GM23338 (cell line): ENCODE results near the gene VPS35. TPM values are rescaled to one million over a fixed set of nuclear protein-coding genes. Genes with fewer than 3 reads are reported as not detected.

Source experiments
- ATAC-seq: fragments of 200-7000 bp; cut with Tn5 transposase; 3 replicates; pipeline ENCODE4 v1.9.1; 2020
- DNase-seq: peaks from one replicate; pipeline ENCODE4 v3.0.0-alpha.2; 2015; ENCODE audit warnings: low spot score
- H2AFZ ChIP-seq: fragments of 200-600 bp; sonication (generic); 2 replicates; pipeline ENCODE4 v1.8.0; 2016; ENCODE audit warnings: antibody characterized with exemption, mild to moderate bottlenecking, moderate library complexity
- H3F3A ChIP-seq: fragments of 200-600 bp; sonication (generic); replicated peaks from 2 replicates; pipeline ENCODE4 v1.8.0; 2017; ENCODE audit warnings: antibody characterized with exemption, mixed run types, low read depth
- H3K27ac ChIP-seq: fragments of 200-600 bp; sonication (generic); 2 replicates; pipeline ENCODE4 v1.6.1; 2016; ENCODE audit warnings: low read depth
- H3K27me3 ChIP-seq: fragments of 200-600 bp; sonication (generic); 2 replicates; pipeline ENCODE4 v1.8.0; 2016; ENCODE audit warnings: mild to moderate bottlenecking, mixed run types, moderate library complexity; ENCODE audit not compliant: insufficient read depth
- H3K36me3 ChIP-seq: fragments of 200-600 bp; sonication (generic); 2 replicates; pipeline ENCODE4 v1.8.0; 2016; ENCODE audit warnings: mild to moderate bottlenecking; ENCODE audit not compliant: insufficient read depth
- H3K4me1 ChIP-seq: fragments of 200-600 bp; sonication (generic); 2 replicates; pipeline ENCODE4 v1.8.0; 2016; ENCODE audit warnings: mild to moderate bottlenecking, moderate library complexity; ENCODE audit not compliant: insufficient read depth
- H3K4me2 ChIP-seq: fragments of 200-600 bp; sonication (generic); 2 replicates; pipeline ENCODE4 v1.7.1; 2017; ENCODE audit warnings: mixed run types
- H3K4me3 ChIP-seq: fragments of 200-600 bp; sonication (generic); 2 replicates; pipeline ENCODE4 v1.6.1; 2016; ENCODE audit warnings: mixed run types
- H3K79me2 ChIP-seq: fragments of 200-600 bp; sonication (generic); replicated peaks from 2 replicates; pipeline ENCODE4 v1.8.0; 2017; ENCODE audit warnings: mild to moderate bottlenecking; ENCODE audit not compliant: insufficient read depth
- H3K9me2 ChIP-seq: fragments of 200-600 bp; sonication (generic); 2 replicates; pipeline ENCODE4 v1.8.0; 2017; ENCODE audit not compliant: insufficient read depth
- H4K20me1 ChIP-seq: fragments of 200-600 bp; sonication (generic); replicated peaks from 2 replicates; pipeline ENCODE4 v1.8.0; 2017; ENCODE audit warnings: mild to moderate bottlenecking; ENCODE audit not compliant: insufficient read depth
- H3K27ac Mint-ChIP-seq: 2 replicates; pipeline ENCODE4 v1.8.0; 2020; ENCODE audit warnings: inconsistent platforms, mild to moderate bottlenecking, moderate library complexity, mixed read lengths
- H3K27me3 Mint-ChIP-seq: 3 replicates; pipeline ENCODE4 v1.8.0; 2022; ENCODE audit warnings: low read depth, mild to moderate bottlenecking, moderate library complexity, mixed read lengths, inconsistent platforms; ENCODE audit not compliant: insufficient read depth, poor library complexity
- H3K36me3 Mint-ChIP-seq: 3 replicates; pipeline ENCODE4 v1.8.0; 2021; ENCODE audit warnings: low read depth, mild to moderate bottlenecking, inconsistent platforms, moderate library complexity, mixed read lengths
- H3K4me1 Mint-ChIP-seq: 3 replicates; pipeline ENCODE4 v1.8.0; 2020; ENCODE audit warnings: mild to moderate bottlenecking, inconsistent platforms, mixed read lengths
- H3K4me3 Mint-ChIP-seq: 3 replicates; pipeline ENCODE4 v1.8.0; 2021; ENCODE audit warnings: moderate library complexity, mild to moderate bottlenecking, inconsistent platforms, mixed read lengths
- H3K9me3 Mint-ChIP-seq: 3 replicates; pipeline ENCODE4 v1.8.0; 2020; ENCODE audit warnings: moderate library complexity, mild to moderate bottlenecking, inconsistent platforms, mixed read lengths
- CREB1 ChIP-seq: fragments of 250-450 bp; sonication (Bioruptor Pico); IDR thresholded peaks from 2 replicates; pipeline ENCODE4 v1.5.0; 2020; ENCODE audit warnings: low read depth, mild to moderate bottlenecking, moderate library complexity
- EZH2 ChIP-seq: fragments of 200-600 bp; sonication (generic); IDR thresholded peaks from one replicate; pipeline ENCODE4 v1.8.0; 2017; ENCODE audit warnings: antibody characterized with exemption, mild to moderate bottlenecking, low read depth; ENCODE audit not compliant: unreplicated experiment
- NANOG ChIP-seq: IDR thresholded peaks from 2 replicates; pipeline ENCODE4 v1.6.1; 2016; ENCODE audit warnings: antibody characterized with exemption, borderline replicate concordance
- STAT1 ChIP-seq: IDR thresholded peaks from one replicate; pipeline ENCODE4 v1.6.1; 2016; ENCODE audit warnings: antibody characterized with exemption; ENCODE audit not compliant: unreplicated experiment
- ZNF331 ChIP-seq: fragments of 250-450 bp; sonication (Bioruptor Pico); IDR thresholded peaks from 2 replicates; pipeline ENCODE4 v1.5.0; 2020; ENCODE audit warnings: low read depth, mild to moderate bottlenecking, moderate library complexity
- polyA plus RNA-seq: library from polyadenylated mRNA; unstranded; fragments of >200 nt; fragmentation: Nextera tagmentation; extraction: Ambion mirVana; gene quantifications from 2 replicates; pipeline ENCODE4 v1.2.1, GENCODE V29; 2016
- total RNA-seq: library from RNA; depleted of rRNA; stranded (reverse); fragments of >200 nt; shearing (Covaris generic); gene quantifications from 2 replicates; pipeline ENCODE4 v1.2.3, GENCODE V29; 2014; rRNA removed
- TF ChIP-seq, protein P1 (sequence below): IDR thresholded peaks from 2 replicates; pipeline ENCODE4 v1.6.1; 2016; ENCODE audit warnings: antibody characterized with exemption
- TF ChIP-seq, protein P2 (sequence below), 2 experiments: fragments of 200-600 bp in 1 of 2; sonication (generic) in 1 of 2; conservative IDR thresholded peaks; 2 replicates each; pipeline versions ENCODE4 v1.5.1 to v1.6.1; 2016 to 2017; ENCODE audit warnings: antibody characterized with exemption in 2 of 2, low read depth in 2 of 2, mild to moderate bottlenecking in 2 of 2, moderate library complexity in 1 of 2
- TF ChIP-seq, protein P3 (sequence below): IDR thresholded peaks from one replicate; pipeline ENCODE4 v1.6.1; 2018; ENCODE audit warnings: antibody characterized with exemption; ENCODE audit not compliant: unreplicated experiment

Gene VPS35
- total and polyA plus RNA-seq, 2 experiments from 2014 or later: 31.1 to 40.0 TPM

DNA sequence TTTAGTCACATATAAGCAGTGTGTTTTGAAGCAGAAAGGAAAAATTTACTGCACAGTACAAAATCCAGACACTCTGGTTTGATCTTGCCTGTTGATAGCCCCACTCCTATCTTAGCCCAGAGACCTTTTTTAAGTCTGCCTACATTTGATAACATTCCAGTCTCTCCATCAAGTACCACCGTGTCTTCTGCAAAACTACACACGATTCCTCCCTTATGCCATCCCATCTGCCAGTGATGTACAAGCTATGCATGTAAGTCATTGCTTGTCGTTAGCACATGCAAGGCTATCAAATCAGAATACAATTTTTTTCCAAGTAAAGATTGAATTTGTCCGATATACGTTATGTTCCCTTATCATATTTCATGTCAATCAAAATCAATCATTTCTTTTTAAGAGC is 82.7 kb downstream of the VPS35 start:
- Histone ChIP-seq H4K20me1 (no peaks in the 10 kb centered on the region), H3F3A (no peaks in the 10 kb centered on the region)
- H3K36me3 Mint-ChIP-seq: peaks cover 67% of the 10 kb centered on the region

More for the DNA sequence above, 82.7 kb downstream of the VPS35 start:
- H3K36me3 ChIP-seq: peaks cover 38% of the 10 kb centered on the region
- no peaks in the 10 kb centered on the region for H3K27me3 ChIP-seq
- TF ChIP-seq STAT1 (no peak), EZH2 (no peak), NANOG (no peak), ZNF331 (CRISPR knock-in tag) (no peak), CREB1 (CRISPR knock-in tag) (no peak)
- TF ChIP-seq, protein P1, sequence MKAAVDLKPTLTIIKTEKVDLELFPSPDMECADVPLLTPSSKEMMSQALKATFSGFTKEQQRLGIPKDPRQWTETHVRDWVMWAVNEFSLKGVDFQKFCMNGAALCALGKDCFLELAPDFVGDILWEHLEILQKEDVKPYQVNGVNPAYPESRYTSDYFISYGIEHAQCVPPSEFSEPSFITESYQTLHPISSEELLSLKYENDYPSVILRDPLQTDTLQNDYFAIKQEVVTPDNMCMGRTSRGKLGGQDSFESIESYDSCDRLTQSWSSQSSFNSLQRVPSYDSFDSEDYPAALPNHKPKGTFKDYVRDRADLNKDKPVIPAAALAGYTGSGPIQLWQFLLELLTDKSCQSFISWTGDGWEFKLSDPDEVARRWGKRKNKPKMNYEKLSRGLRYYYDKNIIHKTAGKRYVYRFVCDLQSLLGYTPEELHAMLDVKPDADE: no peak
- TF ChIP-seq, protein P2, sequence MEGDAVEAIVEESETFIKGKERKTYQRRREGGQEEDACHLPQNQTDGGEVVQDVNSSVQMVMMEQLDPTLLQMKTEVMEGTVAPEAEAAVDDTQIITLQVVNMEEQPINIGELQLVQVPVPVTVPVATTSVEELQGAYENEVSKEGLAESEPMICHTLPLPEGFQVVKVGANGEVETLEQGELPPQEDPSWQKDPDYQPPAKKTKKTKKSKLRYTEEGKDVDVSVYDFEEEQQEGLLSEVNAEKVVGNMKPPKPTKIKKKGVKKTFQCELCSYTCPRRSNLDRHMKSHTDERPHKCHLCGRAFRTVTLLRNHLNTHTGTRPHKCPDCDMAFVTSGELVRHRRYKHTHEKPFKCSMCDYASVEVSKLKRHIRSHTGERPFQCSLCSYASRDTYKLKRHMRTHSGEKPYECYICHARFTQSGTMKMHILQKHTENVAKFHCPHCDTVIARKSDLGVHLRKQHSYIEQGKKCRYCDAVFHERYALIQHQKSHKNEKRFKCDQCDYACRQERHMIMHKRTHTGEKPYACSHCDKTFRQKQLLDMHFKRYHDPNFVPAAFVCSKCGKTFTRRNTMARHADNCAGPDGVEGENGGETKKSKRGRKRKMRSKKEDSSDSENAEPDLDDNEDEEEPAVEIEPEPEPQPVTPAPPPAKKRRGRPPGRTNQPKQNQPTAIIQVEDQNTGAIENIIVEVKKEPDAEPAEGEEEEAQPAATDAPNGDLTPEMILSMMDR (conservative IDR thresholded peaks at IDR 0.05; ENCODE audit: low read depth in 2 of 2): no peak
- TF ChIP-seq, protein P3, sequence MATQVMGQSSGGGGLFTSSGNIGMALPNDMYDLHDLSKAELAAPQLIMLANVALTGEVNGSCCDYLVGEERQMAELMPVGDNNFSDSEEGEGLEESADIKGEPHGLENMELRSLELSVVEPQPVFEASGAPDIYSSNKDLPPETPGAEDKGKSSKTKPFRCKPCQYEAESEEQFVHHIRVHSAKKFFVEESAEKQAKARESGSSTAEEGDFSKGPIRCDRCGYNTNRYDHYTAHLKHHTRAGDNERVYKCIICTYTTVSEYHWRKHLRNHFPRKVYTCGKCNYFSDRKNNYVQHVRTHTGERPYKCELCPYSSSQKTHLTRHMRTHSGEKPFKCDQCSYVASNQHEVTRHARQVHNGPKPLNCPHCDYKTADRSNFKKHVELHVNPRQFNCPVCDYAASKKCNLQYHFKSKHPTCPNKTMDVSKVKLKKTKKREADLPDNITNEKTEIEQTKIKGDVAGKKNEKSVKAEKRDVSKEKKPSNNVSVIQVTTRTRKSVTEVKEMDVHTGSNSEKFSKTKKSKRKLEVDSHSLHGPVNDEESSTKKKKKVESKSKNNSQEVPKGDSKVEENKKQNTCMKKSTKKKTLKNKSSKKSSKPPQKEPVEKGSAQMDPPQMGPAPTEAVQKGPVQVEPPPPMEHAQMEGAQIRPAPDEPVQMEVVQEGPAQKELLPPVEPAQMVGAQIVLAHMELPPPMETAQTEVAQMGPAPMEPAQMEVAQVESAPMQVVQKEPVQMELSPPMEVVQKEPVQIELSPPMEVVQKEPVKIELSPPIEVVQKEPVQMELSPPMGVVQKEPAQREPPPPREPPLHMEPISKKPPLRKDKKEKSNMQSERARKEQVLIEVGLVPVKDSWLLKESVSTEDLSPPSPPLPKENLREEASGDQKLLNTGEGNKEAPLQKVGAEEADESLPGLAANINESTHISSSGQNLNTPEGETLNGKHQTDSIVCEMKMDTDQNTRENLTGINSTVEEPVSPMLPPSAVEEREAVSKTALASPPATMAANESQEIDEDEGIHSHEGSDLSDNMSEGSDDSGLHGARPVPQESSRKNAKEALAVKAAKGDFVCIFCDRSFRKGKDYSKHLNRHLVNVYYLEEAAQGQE: no peak
- Mint-ChIP-seq H3K4me3 (no peak overlapping the region), H3K4me1 (no peaks in the 10 kb centered on the region), H3K27me3 (no peaks in the 10 kb centered on the region), H3K9me3 (no peaks in the 10 kb centered on the region), H3K27ac (no peak overlapping the region)
- H3K27ac ChIP-seq: no peak overlapping the region
- H3K4me3 ChIP-seq: no peak overlapping the region
- no peaks in the 10 kb centered on the region for H3K4me1 ChIP-seq
- H2AFZ ChIP-seq: no peak overlapping the region
- DNase-seq (no peak), ATAC-seq (no peak)
- peaks cover 1% of the 10 kb centered on the region; the same call in 1 of the 2 replicates for H3K79me2 ChIP-seq
- H3K4me2 ChIP-seq: no peak overlapping the region
- H3K9me2 ChIP-seq: no peaks in the 10 kb centered on the region

Other genes starting within 250 kb of the VPS35 start
- gene SHCBP1, start 67.8 kb downstream of the VPS35 start, total RNA-seq: 14.1 and 14.9 TPM in 2 replicates
- gene SHCBP1, start 67.8 kb downstream of the VPS35 start, polyA plus RNA-seq: 6.5 and 7.3 TPM in 2 replicates
- 71.5 and 75.7 TPM in 2 replicates for gene ORC6, start 481 bp upstream of the VPS35 start, total RNA-seq
- 92.0 and 103 TPM in 2 replicates for gene ORC6, start 481 bp upstream of the VPS35 start, polyA plus RNA-seq
- 0.35 and 0.63 TPM in 2 replicates for gene MYLK3, start 59.2 kb upstream of the VPS35 start, total RNA-seq
- 0.14 and 0.18 TPM in 2 replicates for gene MYLK3, start 59.2 kb upstream of the VPS35 start, polyA plus RNA-seq
- 23.4 and 32.1 TPM in 2 replicates for gene C16orf87, start 142.0 kb upstream of the VPS35 start, total RNA-seq
- gene C16orf87, start 142.0 kb upstream of the VPS35 start, polyA plus RNA-seq: 40.2 and 46.0 TPM in 2 replicates
- 81.0 and 82.6 TPM in 2 replicates for gene GPT2, start 195.2 kb upstream of the VPS35 start, total RNA-seq
- gene GPT2, start 195.2 kb upstream of the VPS35 start, polyA plus RNA-seq: 48.5 TPM in 2 replicates